ENCODE results near the gene STAP2. TPM values are rescaled to one million over a fixed set of nuclear protein-coding genes. Genes with fewer than 3 reads are reported as not detected.

Gene STAP2
- total and polyA plus RNA-seq, 2 donors (not counting 3 experiments of a cell fraction or from before 2014, with no cell fraction given): 12.2 to 21.7 TPM

DNA sequence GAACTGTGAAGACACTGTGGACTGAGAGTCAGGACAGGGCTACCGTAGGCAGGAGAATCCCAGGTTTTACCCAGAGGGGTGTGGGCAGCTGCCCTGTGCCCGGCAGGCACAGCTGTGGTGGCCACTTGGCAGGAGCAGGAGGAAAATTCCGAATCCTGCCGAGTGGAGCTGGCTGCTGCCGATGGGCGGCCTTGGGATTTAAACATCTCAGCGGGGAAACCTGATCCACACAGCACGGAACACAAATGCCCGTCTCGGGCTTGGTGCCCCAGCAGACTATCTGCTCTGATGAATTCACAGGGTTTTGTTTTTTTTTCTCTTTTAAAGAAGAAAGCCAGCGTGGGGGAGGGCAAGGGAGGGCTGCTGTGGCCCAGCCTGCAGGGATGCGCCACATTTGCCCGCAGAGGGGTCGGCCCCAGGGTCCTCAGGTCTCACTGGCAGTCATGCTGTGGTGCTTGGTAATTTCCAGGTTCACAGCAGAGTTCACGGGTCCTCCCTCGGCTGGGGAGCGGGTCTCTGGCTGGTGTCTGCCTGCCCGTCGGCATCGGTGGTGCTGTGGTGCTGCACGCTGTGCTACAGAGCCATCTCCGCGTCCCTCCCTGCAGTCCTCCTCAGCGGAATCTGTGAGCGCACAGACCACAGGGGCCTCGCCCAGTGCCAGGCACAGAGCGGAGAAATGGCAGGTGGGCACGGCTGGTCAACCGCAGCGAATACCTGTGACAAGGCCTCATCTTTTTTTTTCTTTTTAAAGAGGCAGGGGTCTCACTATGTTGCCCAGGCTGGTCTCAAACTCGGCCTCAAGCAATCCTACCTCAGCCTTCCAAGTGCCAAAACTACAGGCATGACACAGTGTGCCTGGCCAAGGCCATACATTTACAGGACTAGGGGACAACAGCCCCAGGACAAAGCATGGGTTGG is 32.9 kb upstream of the STAP2 start:
- intact Hi-C loops (cut with micrococcal nuclease): no loop called here
- Histone ChIP-seq H3K27ac (ENCODE audit: insufficient read depth, low read depth, low read length) (no peak overlapping the region), H3K4me3 (replicated peaks in 1 of 3; ENCODE audit: insufficient read depth in 1 of 3, low read depth in 1 of 3, low read length in 3 of 3) (no peak overlapping the region), H3K79me2 (ENCODE audit: control insufficient read depth, insufficient read depth, low read length) (peaks cover 88% of the 10 kb centered on the region), H2AFZ (ENCODE audit: low read depth, low read length) (no peak overlapping the region), H3K27me3 (ENCODE audit: control insufficient read depth in 2 of 2, insufficient read depth in 2 of 2, low read length in 2 of 2) (no peaks in the 10 kb centered on the region), H3K9me1 (replicated peaks; ENCODE audit: control insufficient read depth, extremely low read depth, insufficient read depth, low read length) (no peaks in the 10 kb centered on the region), H3K9ac (replicated peaks; ENCODE audit: extremely low read depth, insufficient read depth, low read length) (no peak overlapping the region), H4K20me1 (replicated peaks; ENCODE audit: control insufficient read depth, extremely low read depth, insufficient read depth, low read length) (no peaks in the 10 kb centered on the region), H3K36me3 (ENCODE audit: control insufficient read depth in 2 of 2, extremely low read depth in 1 of 2, insufficient read depth in 2 of 2, low read length in 2 of 2) (peaks cover 0 to 14% of the 10 kb centered on the region in 2 experiments), H3K9me3 (replicated peaks; ENCODE audit: control insufficient read depth, insufficient read depth, low read length) (no peaks in the 10 kb centered on the region), H3K4me1 (ENCODE audit: control insufficient read depth, extremely low read depth, insufficient read depth, low read length) (peaks cover 49% of the 10 kb centered on the region), H3K4me2 (ENCODE audit: insufficient read depth, low read length) (no peak overlapping the region)
- no TSS peak for BruUV-seq (replicated peaks)
- dilution Hi-C loops (cut with MboI; ENCODE audit: extremely low pct_ligation_motif_present, low sequenced_read_pairs): no loop called here
- DNase-seq (ENCODE audit: low read depth, low spot score): no peak
- POLR2A ChIA-PET: no interaction called here
- CTCF ChIA-PET: interaction anchor here (1.0 to 2.4 kb wide), 3 partner anchors 19 to 29 kb away, joined by 5 to 43 read pairs (median 8); partner anchors contain the start of gene SH3GL1
- no peak for TF ChIP-seq JUN (IDR thresholded peaks at IDR 0.05; ENCODE audit: borderline replicate concordance, insufficient read depth, insufficient read length, low read depth)
- FAIRE-seq: no peak

DNA sequence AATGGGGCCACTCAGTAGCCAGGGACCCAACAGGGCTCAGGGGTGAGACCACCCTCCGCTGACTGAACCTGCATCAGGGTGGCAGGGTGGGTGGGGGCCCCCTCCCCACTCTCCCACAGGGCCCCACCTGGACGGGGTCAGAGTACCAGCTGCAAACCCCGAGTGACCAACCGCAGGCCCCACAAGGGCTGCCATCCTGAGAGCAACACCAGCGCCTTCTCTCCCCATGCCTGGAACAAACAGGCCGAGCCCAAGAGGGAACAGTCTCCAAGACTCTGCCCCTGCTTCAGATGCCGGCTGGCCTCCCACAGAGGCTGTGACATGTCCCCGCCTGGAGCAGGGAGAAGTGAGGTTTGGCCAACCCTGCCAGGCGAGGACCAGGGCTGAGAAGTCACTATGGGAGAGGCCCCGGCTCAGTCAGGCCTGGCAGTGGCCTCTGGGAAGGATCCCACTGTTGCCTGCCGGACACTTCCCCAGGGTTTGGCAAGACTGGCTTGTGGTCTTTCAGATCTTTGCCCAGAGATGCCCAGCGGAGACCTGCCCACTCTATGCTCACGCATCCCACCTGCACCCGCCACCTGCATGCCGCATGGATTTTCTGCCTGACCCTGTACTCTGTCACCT is 31.9 kb upstream of the STAP2 start:
- peaks cover 79% of the 10 kb centered on the region for H3K79me2 ChIP-seq (ENCODE audit: control insufficient read depth, insufficient read depth, low read length)
- POLR2A ChIA-PET: interaction anchor here (0.5 kb wide), 1 partner anchor 42 kb away, joined by 3 read pairs; no protein-coding TSS in a partner anchor
- H4K20me1 ChIP-seq (replicated peaks; ENCODE audit: control insufficient read depth, extremely low read depth, insufficient read depth, low read length): no peaks in the 10 kb centered on the region
- DNase-seq (ENCODE audit: low read depth, low spot score) (no peak), FAIRE-seq (no peak)
- dilution Hi-C loops (cut with MboI; ENCODE audit: extremely low pct_ligation_motif_present, low sequenced_read_pairs): no loop called here
- H3K36me3 ChIP-seq (ENCODE audit: control insufficient read depth in 2 of 2, extremely low read depth in 1 of 2, insufficient read depth in 2 of 2, low read length in 2 of 2): peaks cover 0 to 24% of the 10 kb centered on the region in 2 experiments
- no TSS peak for BruUV-seq (replicated peaks)
- CTCF ChIA-PET: interaction anchor here (0.6 to 2.4 kb wide), 24 partner anchors 9 to 265 kb away, joined by 3 to 43 read pairs (median 6); partner anchors contain the start of genes CHAF1A, HDGFL2, MPND and SH3GL1
- H3K9me1 ChIP-seq (replicated peaks; ENCODE audit: control insufficient read depth, extremely low read depth, insufficient read depth, low read length): no peaks in the 10 kb centered on the region
- H3K4me3 ChIP-seq (replicated peaks in 1 of 3; ENCODE audit: insufficient read depth in 1 of 3, low read depth in 1 of 3, low read length in 3 of 3): no peak overlapping the region
- peaks cover 39% of the 10 kb centered on the region for H3K4me1 ChIP-seq (ENCODE audit: control insufficient read depth, extremely low read depth, insufficient read depth, low read length)
- H3K9ac ChIP-seq (replicated peaks; ENCODE audit: extremely low read depth, insufficient read depth, low read length): no peak overlapping the region
- no peak overlapping the region for H3K4me2 ChIP-seq (ENCODE audit: insufficient read depth, low read length)
- TF ChIP-seq, protein P1, sequence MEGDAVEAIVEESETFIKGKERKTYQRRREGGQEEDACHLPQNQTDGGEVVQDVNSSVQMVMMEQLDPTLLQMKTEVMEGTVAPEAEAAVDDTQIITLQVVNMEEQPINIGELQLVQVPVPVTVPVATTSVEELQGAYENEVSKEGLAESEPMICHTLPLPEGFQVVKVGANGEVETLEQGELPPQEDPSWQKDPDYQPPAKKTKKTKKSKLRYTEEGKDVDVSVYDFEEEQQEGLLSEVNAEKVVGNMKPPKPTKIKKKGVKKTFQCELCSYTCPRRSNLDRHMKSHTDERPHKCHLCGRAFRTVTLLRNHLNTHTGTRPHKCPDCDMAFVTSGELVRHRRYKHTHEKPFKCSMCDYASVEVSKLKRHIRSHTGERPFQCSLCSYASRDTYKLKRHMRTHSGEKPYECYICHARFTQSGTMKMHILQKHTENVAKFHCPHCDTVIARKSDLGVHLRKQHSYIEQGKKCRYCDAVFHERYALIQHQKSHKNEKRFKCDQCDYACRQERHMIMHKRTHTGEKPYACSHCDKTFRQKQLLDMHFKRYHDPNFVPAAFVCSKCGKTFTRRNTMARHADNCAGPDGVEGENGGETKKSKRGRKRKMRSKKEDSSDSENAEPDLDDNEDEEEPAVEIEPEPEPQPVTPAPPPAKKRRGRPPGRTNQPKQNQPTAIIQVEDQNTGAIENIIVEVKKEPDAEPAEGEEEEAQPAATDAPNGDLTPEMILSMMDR (IDR thresholded peaks at IDR 0.05; ENCODE audit: extremely low read depth in 1 of 2, insufficient read depth in 1 of 2, low read depth in 1 of 2, low read length in 2 of 2): no peak
- TF ChIP-seq EZH2 (IDR thresholded peaks at IDR 0.05; ENCODE audit: borderline replicate concordance, low read depth, low read length, severe bottlenecking) (no peak), FOS (IDR thresholded peaks at IDR 0.05; ENCODE audit: borderline replicate concordance, insufficient read depth, low read length) (no peak), GATA2 (IDR thresholded peaks at IDR 0.05; ENCODE audit: insufficient read depth, insufficient read length, low read depth, low read length) (no peak), MYC (IDR thresholded peaks at IDR 0.05; ENCODE audit: low read depth, low read length) (no peak), POLR2A (IDR thresholded peaks at IDR 0.05; ENCODE audit: low read depth, low read length) (no peak), JUN (IDR thresholded peaks at IDR 0.05; ENCODE audit: borderline replicate concordance, insufficient read depth, insufficient read length, low read depth) (no peak)
- TF ChIP-seq, protein P2, sequence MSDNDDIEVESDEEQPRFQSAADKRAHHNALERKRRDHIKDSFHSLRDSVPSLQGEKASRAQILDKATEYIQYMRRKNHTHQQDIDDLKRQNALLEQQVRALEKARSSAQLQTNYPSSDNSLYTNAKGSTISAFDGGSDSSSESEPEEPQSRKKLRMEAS (IDR thresholded peaks at IDR 0.05; ENCODE audit: insufficient read depth, insufficient read length): no peak
- no peaks in the 10 kb centered on the region for H3K9me3 ChIP-seq (replicated peaks; ENCODE audit: control insufficient read depth, insufficient read depth, low read length)
- intact Hi-C loops (cut with micrococcal nuclease): loop anchor here (1.0 kb wide), 1 partner anchor 30 kb away; the partner anchor contains the start of gene SH3GL1
- no peak overlapping the region for H3K27ac ChIP-seq (ENCODE audit: insufficient read depth, low read depth, low read length)
- no peak overlapping the region for H2AFZ ChIP-seq (ENCODE audit: low read depth, low read length)
- no peaks in the 10 kb centered on the region for H3K27me3 ChIP-seq (ENCODE audit: control insufficient read depth in 2 of 2, insufficient read depth in 2 of 2, low read length in 2 of 2)
